ENCODE measurements around the gene CEACAM21. TPM values are rescaled to one million over a fixed set of nuclear protein-coding genes. Genes with fewer than 3 reads are reported as not detected.

Gene CEACAM21
- total RNA-seq, 1 donor from 2014 or later, result 31.1 TPM

DNA sequence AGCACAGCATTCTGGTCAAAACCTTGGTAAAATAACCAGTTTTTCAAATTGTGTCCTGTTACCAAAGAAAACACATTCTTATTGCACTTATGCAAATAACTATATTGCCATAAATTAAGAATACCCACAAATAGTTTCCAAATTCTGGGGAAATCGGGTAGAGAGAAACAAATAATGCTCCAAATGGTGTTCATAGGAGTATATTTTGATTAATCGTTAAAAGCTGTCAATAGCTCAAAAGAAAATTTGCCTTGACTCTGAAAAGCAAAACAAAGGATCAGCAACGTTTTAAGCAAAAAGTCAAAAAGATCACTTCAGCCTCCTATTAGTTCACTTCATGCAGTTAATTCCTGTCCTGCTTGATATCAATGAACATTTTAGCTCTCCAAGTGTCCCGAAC lies 22.2 kb upstream of the CEACAM21 start:
- Mint-ChIP-seq H3K27me3 (no peaks in the 10 kb centered on the region), H3K4me3 (peak overlapping the region; percentile 99), H3K4me1 (peaks cover 67% of the 10 kb centered on the region), H3K9me3 (no peaks in the 10 kb centered on the region), H3K36me3 (ENCODE audit: low read depth) (peaks cover 76% of the 10 kb centered on the region), H3K27ac (peak overlapping the region; percentile 99)
- no peak for DNase-seq
- intact Hi-C loops (cut with micrococcal nuclease), result loop anchor here (2.0 kb wide), 1 partner anchor 197 kb away; no protein-coding TSS in a partner anchor

GRCh38 chr19:41554907-41555306 lies 21.1 kb upstream of the CEACAM21 start:
- no peaks in the 10 kb centered on the region for H3K9me3 Mint-ChIP-seq
- peak overlapping the region; percentile 99 for H3K4me3 Mint-ChIP-seq
- H3K27me3 Mint-ChIP-seq, result no peaks in the 10 kb centered on the region
- intact Hi-C loops (cut with micrococcal nuclease), result loop anchor here (1.0 to 2.0 kb wide), 2 partner anchors 8 to 198 kb away; no protein-coding TSS in a partner anchor
- H3K4me1 Mint-ChIP-seq, result peaks cover 70% of the 10 kb centered on the region
- H3K36me3 Mint-ChIP-seq (ENCODE audit: low read depth), result peaks cover 76% of the 10 kb centered on the region
- H3K27ac Mint-ChIP-seq, result peak overlapping the region; percentile 84
- DNase-seq, result peak; percentile 86

GRCh38 chr19:41555748-41556147 lies 20.2 kb upstream of the CEACAM21 start:
- no peak for DNase-seq
- Mint-ChIP-seq H3K4me1 (peaks cover 79% of the 10 kb centered on the region), H3K27ac (peak overlapping the region; percentile 84), H3K4me3 (peak overlapping the region; percentile 99), H3K36me3 (ENCODE audit: low read depth) (peaks cover 77% of the 10 kb centered on the region), H3K27me3 (no peaks in the 10 kb centered on the region), H3K9me3 (no peaks in the 10 kb centered on the region)
- intact Hi-C loops (cut with micrococcal nuclease), result loop anchor here (1.0 to 2.0 kb wide), 2 partner anchors 8 to 199 kb away; no protein-coding TSS in a partner anchor

GRCh38 chr19:41563854-41564514 lies 12.0 kb upstream of the CEACAM21 start:
- intact Hi-C loops (cut with micrococcal nuclease), result loop anchor here (1.0 to 2.0 kb wide), 4 partner anchors 9 to 115 kb away; no protein-coding TSS in a partner anchor
- no peaks in the 10 kb centered on the region for H3K27me3 Mint-ChIP-seq
- H3K36me3 Mint-ChIP-seq (ENCODE audit: low read depth), result peaks cover 47% of the 10 kb centered on the region
- no peaks in the 10 kb centered on the region for H3K9me3 Mint-ChIP-seq
- H3K27ac Mint-ChIP-seq, result peak overlapping the region; percentile 76
- DNase-seq, result peak; percentile 85
- H3K4me3 Mint-ChIP-seq, result peak overlapping the region; percentile 74
- H3K4me1 Mint-ChIP-seq, result peaks cover 57% of the 10 kb centered on the region

- Mint-ChIP-seq H3K4me1 (peaks cover 50% of the 10 kb centered on the region), H3K27ac (peak overlapping the region; percentile 72), H3K36me3 (ENCODE audit: low read depth) (peaks cover 44% of the 10 kb centered on the region), H3K27me3 (no peaks in the 10 kb centered on the region), H3K4me3 (peak overlapping the region; percentile 74), H3K9me3 (no peaks in the 10 kb centered on the region)
- DNase-seq, result peak; percentile 66
- intact Hi-C loops (cut with micrococcal nuclease), result no loop called here
These were observed 11.2 kb upstream of the CEACAM21 start for GRCh38 chr19:41564515-41565378.

GRCh38 chr19:41565379-41565720 lies 10.6 kb upstream of the CEACAM21 start:
- Mint-ChIP-seq H3K27me3 (no peaks in the 10 kb centered on the region), H3K36me3 (ENCODE audit: low read depth) (peaks cover 39% of the 10 kb centered on the region), H3K4me3 (no peak overlapping the region), H3K9me3 (no peaks in the 10 kb centered on the region), H3K4me1 (peaks cover 46% of the 10 kb centered on the region), H3K27ac (no peak overlapping the region)
- no peak for DNase-seq
- intact Hi-C loops (cut with micrococcal nuclease), result no loop called here

- no peaks in the 10 kb centered on the region for H3K9me3 Mint-ChIP-seq
- no peak for DNase-seq
- intact Hi-C loops (cut with micrococcal nuclease), result no loop called here
- peaks cover 39% of the 10 kb centered on the region for H3K36me3 Mint-ChIP-seq (ENCODE audit: low read depth)
- no peak overlapping the region for H3K27ac Mint-ChIP-seq
- peaks cover 46% of the 10 kb centered on the region for H3K4me1 Mint-ChIP-seq
- no peaks in the 10 kb centered on the region for H3K27me3 Mint-ChIP-seq
- H3K4me3 Mint-ChIP-seq, result no peak overlapping the region
These were observed 10.0 kb upstream of the CEACAM21 start for GRCh38 chr19:41566001-41566400.

DNA sequence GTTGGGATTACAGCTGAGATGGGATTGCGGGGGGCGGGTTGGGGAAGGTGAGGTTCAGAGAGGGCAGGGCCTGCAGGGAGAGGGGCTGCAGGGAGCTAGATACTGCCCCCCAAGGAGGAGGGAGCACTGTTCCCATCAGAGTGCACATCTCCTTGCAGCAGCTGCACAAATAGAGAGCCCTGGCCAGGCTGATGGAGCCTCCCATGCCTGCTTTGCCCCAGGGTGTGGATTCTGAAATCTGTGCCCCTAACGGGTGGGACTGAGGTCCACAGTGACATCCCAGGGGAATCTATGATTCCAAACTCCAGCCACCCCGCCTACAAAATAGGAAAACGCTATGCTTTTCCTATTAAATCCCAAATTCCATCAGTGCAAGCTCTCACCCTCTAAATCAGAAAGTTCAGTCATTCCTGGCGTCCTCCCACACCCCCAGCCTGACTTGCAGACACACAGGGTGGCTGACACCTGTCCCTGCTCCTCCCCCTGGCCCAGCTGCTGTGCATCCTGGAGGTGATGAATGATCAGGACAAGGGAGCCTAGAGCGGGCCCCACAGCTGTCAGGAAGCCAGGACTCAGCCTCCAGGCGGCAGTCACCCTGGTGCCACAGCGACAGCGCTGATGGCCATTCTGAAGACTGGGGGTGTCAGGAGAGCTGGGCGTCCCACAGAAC lies 6.3 kb upstream of the CEACAM21 start:
- Mint-ChIP-seq H3K27me3 (no peaks in the 10 kb centered on the region), H3K27ac (no peak overlapping the region), H3K4me3 (no peak overlapping the region), H3K4me1 (peaks cover 21% of the 10 kb centered on the region), H3K9me3 (no peaks in the 10 kb centered on the region), H3K36me3 (ENCODE audit: low read depth) (peaks cover 20% of the 10 kb centered on the region)
- DNase-seq, result no peak
- intact Hi-C loops (cut with micrococcal nuclease), result loop anchor here (1.0 kb wide), 3 partner anchors 27 to 120 kb away; no protein-coding TSS in a partner anchor

GRCh38 chr19:41570179-41570578 lies 5.8 kb upstream of the CEACAM21 start:
- H3K4me3 Mint-ChIP-seq, result no peak overlapping the region
- peaks cover 19% of the 10 kb centered on the region for H3K4me1 Mint-ChIP-seq
- H3K27ac Mint-ChIP-seq, result peak overlapping the region; percentile 25
- no peak for DNase-seq
- no peaks in the 10 kb centered on the region for H3K27me3 Mint-ChIP-seq
- H3K9me3 Mint-ChIP-seq, result no peaks in the 10 kb centered on the region
- intact Hi-C loops (cut with micrococcal nuclease), result loop anchor here (1.0 kb wide), 3 partner anchors 28 to 121 kb away; no protein-coding TSS in a partner anchor
- H3K36me3 Mint-ChIP-seq (ENCODE audit: low read depth), result peaks cover 18% of the 10 kb centered on the region

DNA sequence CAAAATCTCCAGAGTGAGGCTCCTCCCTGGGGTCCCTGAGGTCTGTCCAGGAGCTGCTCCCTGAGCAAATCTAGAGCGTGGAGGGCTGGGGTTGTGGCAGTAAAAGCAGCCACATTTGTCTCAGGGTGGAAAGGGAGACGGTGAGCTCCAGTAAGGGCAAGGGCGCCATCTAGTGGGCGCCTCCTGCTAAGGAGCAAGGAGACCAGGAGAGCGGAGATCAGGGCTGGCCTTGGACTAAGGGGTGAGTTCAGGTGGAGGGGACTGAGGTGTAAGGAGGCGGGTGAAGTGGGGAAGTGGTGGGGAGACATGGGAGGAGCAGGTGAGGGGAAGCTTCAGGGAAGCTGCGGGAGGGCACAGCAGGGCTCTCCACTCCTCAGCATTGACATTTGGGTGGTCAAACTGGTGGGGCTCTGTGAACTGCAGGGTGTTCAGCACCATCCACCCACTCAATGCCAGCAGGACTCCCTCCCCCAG lies 5.3 kb upstream of the CEACAM21 start:
- Mint-ChIP-seq H3K27ac (peak overlapping the region; percentile 60), H3K36me3 (ENCODE audit: low read depth) (peaks cover 16% of the 10 kb centered on the region), H3K4me3 (no peak overlapping the region), H3K9me3 (no peaks in the 10 kb centered on the region), H3K27me3 (no peaks in the 10 kb centered on the region), H3K4me1 (peaks cover 22% of the 10 kb centered on the region)
- DNase-seq, result peak; percentile 95
- intact Hi-C loops (cut with micrococcal nuclease), result loop anchor here (1.0 kb wide), 3 partner anchors 28 to 121 kb away; no protein-coding TSS in a partner anchor

DNA sequence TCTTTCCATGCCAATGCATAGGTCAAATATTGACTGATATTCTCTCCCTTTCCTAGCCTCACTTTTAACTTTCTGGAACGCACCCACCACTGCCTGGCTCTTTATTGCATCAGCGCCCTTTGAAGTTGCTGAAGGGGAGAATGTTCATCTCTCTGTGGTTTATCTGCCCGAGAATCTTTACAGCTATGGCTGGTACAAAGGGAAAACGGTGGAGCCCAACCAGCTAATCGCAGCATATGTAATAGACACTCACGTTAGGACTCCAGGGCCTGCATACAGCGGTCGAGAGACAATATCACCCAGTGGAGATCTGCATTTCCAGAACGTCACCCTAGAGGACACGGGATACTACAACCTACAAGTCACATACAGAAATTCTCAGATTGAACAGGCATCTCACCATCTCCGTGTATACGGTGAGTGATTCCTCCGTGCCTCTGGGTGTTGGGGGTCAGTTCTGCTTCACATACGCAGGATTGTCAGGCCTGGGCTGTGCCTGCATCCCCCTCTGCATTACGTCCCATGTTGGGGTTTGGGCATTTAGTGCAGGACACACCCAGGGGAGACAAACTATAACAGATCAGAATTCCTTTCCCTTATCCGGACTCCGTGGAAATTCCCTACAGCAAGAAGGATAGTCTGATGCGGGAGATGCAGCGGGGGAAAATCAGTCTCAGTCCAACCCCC lies 1.3 kb downstream of the CEACAM21 start:
- H3K4me3 Mint-ChIP-seq, result no peak overlapping the region
- peaks cover 21% of the 10 kb centered on the region for H3K9me3 Mint-ChIP-seq
- intact Hi-C loops (cut with micrococcal nuclease), result no loop called here
- H3K36me3 Mint-ChIP-seq (ENCODE audit: low read depth), result peaks cover 54% of the 10 kb centered on the region
- H3K27me3 Mint-ChIP-seq, result no peaks in the 10 kb centered on the region
- H3K4me1 Mint-ChIP-seq, result peaks cover 22% of the 10 kb centered on the region
- no peak for DNase-seq
- H3K27ac Mint-ChIP-seq, result no peak overlapping the region

DNA sequence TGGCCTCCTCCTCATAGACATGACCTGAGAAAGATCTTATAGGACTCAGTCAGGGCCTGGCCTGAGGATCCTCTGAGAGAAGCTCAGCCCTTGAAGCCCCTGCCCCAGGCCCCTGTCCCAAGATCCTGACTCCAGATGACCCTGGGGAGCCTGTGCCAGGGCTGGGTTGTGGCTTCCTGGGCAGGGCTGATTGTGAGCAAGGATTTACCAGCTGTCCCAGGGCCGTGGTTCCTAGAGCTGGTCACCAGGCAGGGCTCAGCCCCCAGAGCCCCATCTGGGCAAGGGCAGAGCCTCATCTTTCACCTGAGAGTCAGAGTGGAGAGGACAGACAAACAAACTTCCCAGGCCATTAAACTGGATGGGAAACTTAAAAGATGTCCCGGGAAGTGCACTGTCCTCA lies 1.9 kb downstream of the CEACAM21 start:
- H3K9me3 Mint-ChIP-seq, result peaks cover 23% of the 10 kb centered on the region
- DNase-seq, result no peak
- peaks cover 22% of the 10 kb centered on the region for H3K4me1 Mint-ChIP-seq
- H3K27ac Mint-ChIP-seq, result no peak overlapping the region
- no peak overlapping the region for H3K4me3 Mint-ChIP-seq
- H3K27me3 Mint-ChIP-seq, result no peaks in the 10 kb centered on the region
- intact Hi-C loops (cut with micrococcal nuclease), result no loop called here
- H3K36me3 Mint-ChIP-seq (ENCODE audit: low read depth), result peaks cover 58% of the 10 kb centered on the region

GRCh38 chr19:41578886-41579285 lies 2.9 kb downstream of the CEACAM21 start:
- no peak for DNase-seq
- no peak overlapping the region for H3K4me3 Mint-ChIP-seq
- peaks cover 64% of the 10 kb centered on the region for H3K36me3 Mint-ChIP-seq (ENCODE audit: low read depth)
- H3K9me3 Mint-ChIP-seq, result peaks cover 27% of the 10 kb centered on the region
- no peak overlapping the region for H3K27ac Mint-ChIP-seq
- H3K4me1 Mint-ChIP-seq, result peaks cover 22% of the 10 kb centered on the region
- no peaks in the 10 kb centered on the region for H3K27me3 Mint-ChIP-seq
- intact Hi-C loops (cut with micrococcal nuclease), result no loop called here
